Measurements from ENCODE around the gene BSG.

DNA sequence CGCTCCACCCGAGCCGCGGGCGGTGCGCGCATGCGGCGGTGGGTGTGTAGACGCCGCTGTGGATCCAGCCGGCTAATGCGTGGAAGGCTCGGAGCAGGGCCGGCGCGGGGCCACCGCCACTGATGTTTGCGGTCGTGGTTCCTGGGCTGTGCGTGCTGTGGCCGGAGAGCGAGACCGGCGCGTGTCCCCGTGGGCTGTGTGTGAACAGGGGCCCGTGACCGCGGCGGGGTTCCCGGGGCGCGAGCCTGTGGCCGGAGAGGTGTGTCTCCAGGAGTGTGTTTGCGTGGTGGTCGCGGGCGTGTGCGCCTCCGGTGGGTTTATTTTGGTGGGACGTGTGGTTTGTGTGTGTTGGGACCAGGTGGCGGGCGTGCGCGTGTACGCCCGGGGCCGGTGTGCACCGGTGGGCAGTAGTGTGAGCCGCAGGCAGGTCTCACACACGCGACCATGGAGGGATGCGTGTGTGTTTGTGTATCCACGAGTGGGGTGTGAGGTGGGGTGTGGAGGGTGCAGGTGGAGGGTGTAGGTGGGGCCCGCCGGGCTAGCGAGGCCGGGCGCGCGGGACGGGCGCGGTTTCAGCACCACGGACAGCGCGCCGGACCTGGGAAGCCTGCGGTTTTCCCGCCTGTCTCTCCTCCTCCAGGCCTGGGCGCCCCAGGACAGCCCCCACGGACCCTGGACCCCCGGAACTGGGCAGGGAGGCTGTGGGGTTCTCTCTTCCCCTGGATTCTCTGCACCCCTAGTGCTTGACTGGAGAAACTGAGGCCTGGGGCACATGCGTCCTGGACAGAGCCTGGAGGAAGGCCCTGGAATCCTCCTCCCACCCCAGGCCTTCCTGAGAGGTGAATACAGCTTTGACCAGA is 18.9 kb downstream of the BSG start:
- TF ChIP-seq GATA2 (IDR thresholded peaks at IDR 0.05; ENCODE audit: low read depth, low read length) (no peak), GATA3 (IDR thresholded peaks at IDR 0.05; ENCODE audit: low read depth, low read length) (no peak)

All from SH-SY5Y (cell line).